Heart left ventricle (tissue), 13 donors: Measurements from ENCODE around the gene GGA2.

Experiments used
- POLR2A ChIP-seq, 2 donors: fragments of 450-650 bp; IDR thresholded peaks; one replicate each; pipeline ENCODE4 v1.6.1; 2017; ENCODE audit warnings: antibody characterized with exemption in 2 of 2, mild to moderate bottlenecking in 2 of 2, moderate library complexity in 2 of 2
- TF ChIP-seq, protein P1 (sequence below), 12 donors: fragments of 200-600 bp; sonication (generic) in 4 of 12; IDR thresholded peaks; one replicate each; pipeline versions ENCODE4 v1.5.0 to v1.8.0; 2018 to 2022; ENCODE audit warnings: antibody characterized with exemption in 12 of 12, mild to moderate bottlenecking in 5 of 12
- donor health status: ischemic (EF 13 %, LVEDD 7.1; RV severe dilation, severe dysfunction).
- donor health status: DM: no; HTN: yes; CAD: no.
- donor health status: DM: no; HTN: no; CAD: no.
- donor health status: ischemic (EF 25% LVEDD 6.9; RV normal size, moderate dysfunction).
- donor health status: ischemic (EF 25% LVEDD 5.7; RV mildly dilated, moderate dysfunction).
- donor health status: ischemic (EF 35%, LVEDD 5.7; RV mildly dilated, moderate dysfunction).
- donor health status: nonischemic (EF 11% LVEDD 7.7; RV severe dilation, severe dysfunction).
- donor health status: DM: yes; HTN: yes; CAD: no.
- donor health status: PGD.
- donor health status: ischemic (EF 29% LVEDD 5.4; RV normal size, mild dysfunction).
- donor health status: nonischemic (EF 23%, LVEDD 6.1; RV moderate dilation, normal function).

- no peak for TF ChIP-seq POLR2A (IDR thresholded peaks at IDR 0.05)
- TF ChIP-seq, protein P1, sequence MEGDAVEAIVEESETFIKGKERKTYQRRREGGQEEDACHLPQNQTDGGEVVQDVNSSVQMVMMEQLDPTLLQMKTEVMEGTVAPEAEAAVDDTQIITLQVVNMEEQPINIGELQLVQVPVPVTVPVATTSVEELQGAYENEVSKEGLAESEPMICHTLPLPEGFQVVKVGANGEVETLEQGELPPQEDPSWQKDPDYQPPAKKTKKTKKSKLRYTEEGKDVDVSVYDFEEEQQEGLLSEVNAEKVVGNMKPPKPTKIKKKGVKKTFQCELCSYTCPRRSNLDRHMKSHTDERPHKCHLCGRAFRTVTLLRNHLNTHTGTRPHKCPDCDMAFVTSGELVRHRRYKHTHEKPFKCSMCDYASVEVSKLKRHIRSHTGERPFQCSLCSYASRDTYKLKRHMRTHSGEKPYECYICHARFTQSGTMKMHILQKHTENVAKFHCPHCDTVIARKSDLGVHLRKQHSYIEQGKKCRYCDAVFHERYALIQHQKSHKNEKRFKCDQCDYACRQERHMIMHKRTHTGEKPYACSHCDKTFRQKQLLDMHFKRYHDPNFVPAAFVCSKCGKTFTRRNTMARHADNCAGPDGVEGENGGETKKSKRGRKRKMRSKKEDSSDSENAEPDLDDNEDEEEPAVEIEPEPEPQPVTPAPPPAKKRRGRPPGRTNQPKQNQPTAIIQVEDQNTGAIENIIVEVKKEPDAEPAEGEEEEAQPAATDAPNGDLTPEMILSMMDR (IDR thresholded peaks at IDR 0.05), result no peak
Measured at GRCh38 chr16:23508589-23509440, 1.5 kb downstream of the GGA2 start.
